ENCODE data around the gene ANKRD16.
"Not testable (repeated sequence)": the region's sequence is repeated elsewhere in the genome, so short reads cannot be mapped to it uniquely, and the experiment has no call there.

Gene ANKRD16

DNA sequence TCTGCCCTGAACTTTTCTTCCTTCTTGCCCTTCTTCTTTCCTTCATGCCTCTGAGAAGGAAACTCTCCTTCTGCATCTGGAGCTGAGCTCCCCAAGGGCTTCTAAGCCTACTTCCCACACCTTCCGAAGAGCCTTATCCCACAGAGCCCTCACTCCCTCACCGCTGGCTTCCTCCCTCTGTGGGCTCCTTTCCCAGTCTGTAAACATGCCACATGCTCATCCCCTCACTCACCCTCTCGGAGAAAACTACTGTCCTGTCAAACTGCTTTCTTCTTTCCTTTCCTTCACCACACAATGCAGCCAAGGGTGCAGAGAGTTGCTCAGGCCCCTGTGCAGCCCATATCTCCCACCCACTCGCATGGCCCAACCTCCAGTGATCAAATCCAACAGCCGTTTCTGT lies 18.1 kb downstream of the ANKRD16 start:
- no peak for DNase-seq

DNA sequence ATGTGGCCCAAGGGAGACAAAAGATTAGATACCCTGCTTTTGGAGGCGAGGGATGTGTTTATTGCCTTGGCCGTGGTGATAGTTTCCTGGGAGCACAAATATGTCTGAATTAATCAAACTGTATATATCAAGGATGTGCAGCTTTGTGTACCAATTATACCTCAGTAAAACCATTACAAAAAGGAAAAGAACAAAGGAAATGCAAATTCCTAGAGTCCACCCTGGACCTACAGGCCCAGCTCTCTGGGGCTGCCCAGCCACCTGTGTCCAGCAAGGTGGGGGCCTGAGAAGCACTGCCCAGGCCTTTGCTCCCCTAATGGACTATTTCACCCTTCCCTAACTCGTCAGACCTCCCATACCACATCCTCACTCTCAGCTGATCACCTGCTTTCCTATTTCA lies 20.5 kb downstream of the ANKRD16 start:
- no peak for DNase-seq

DNA sequence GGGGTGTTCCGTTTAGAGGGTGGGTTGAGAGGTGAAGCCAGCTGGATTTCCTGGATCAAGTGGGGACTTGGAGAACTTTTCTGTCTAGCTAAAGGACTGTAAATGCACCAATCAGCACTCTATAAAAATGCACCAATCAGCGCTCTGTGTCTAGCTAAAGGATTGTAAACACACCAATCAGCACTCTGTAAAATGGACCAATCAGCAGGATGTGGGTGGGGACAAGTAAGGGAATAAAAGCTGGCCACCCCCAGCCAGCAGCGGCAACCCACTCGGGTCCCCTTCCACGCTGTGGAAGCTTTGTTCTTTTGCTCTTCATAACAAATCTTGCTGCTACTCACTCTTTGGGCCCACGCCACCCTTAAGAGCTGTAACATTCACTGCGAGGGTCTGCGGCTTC lies 21.3 kb downstream of the ANKRD16 start:
- DNase-seq = not testable (repeated sequence)

DNA sequence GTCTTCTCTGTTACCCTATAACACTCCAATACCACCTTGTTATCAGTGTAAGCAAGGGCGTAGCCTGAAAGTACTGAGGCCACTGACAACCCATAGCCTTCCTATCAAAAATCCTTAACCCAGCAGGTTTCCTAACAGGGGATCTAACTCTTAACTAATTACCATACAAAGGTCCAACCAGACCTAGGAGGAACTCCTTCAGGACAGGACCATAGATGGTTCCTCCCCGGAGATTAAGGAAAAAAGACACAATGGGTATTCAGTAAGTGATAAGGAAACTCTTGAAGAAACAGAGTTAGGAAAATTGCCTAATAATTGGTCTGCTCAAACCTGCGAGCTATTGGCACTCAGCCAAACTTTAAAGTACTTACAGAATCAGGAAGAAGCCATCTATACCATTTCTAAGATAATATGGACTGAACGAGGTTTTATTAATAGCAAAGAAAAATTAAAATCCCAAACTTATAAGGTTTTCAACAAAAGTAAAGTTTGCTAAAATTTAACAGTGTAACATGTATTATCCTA lies 22.5 kb downstream of the ANKRD16 start:
- DNase-seq = not testable (repeated sequence)

DNA sequence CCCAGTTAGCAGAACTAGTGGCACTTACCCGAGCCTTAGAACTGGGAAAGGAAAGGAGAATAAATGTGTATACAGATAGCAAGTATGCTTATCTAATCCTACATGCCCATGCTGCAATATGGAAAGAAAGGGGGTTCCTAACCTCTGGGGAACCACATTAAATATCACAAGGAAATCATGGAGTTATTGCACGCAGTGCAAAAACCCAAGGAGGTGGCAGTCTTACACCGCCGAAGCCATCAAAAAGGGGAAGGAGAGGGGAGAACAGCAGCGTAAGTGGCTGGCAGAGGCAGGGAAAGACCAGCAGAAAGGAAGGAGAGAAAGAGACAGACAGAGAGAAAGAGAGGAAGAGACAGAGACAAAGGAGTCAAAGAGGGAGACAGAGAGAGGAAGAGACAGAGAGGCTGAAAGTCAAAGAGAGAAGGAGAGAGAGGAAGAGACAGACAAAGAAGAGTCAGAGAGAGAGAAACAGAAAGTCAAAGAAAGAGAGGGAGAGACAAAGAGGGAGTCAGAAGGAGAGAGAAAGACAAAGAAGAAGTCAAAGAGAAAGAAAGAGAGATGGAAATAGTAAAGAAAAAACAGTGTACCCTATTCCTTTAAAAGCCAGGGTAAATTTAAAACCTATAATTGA lies 23.1 kb downstream of the ANKRD16 start:
- not testable (repeated sequence) for DNase-seq

DNA sequence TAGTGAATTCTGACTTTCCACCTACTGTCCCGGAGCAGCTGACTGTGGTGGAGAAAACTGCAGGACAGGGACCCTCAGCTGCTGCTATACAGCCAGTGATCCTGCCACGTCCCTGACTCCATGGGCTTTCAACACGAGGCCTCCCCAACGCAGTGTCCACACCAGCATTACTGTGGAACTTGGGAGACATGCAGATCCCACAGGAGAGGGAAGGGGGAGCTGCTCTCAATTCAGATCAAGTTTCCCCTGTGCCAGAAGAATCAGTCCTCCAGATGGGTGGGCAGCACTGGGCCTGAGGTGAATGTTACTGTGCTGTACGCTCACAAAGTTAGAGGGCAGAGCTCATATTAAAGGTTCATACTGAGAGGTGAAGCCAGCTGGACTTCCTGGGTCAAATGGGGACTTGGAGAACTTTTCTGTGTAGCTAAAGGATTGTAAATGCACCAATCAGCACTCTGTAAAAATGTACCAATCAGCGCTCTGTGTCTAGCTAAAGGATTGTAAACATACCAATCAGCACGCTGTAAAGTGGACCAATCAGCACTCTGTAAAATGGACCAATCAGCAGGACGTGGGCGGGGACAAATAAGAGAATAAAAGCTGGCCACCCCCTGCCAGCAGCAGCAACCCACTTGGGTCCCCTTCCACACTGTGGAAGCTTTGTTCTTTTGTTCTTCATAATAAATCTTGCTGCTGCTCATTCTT lies 26.6 kb downstream of the ANKRD16 start:
- DNase-seq = not testable (repeated sequence)

DNA sequence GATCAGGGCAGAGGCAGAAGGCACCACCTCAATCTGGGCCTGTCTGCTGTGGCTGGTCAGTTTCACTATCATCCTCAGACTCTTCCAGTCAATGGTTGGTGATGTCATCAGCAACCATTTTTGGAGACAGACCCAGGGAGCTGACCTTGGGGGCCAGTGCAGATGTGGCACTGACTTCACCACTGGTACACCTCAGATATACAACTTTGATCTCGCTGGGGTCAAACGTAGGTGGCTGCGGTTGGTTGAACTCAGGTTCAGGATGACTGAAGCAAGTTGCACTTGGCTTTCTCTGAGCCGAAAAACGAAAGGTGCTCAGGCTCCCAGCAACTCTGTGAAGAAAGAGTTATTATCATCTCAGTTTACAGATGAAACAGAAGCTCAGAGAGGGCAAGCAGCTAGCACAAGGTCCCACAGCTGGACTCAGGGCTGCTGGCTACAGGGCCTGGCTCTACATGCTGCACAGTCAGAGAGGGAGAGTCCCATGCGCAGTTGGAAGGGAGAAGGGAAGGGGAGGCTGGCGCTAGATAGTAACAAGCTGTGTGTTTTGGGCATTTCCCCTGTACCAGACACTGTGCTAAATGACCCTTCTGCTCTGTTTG lies 27.2 kb downstream of the ANKRD16 start:
- no peak for DNase-seq

DNA sequence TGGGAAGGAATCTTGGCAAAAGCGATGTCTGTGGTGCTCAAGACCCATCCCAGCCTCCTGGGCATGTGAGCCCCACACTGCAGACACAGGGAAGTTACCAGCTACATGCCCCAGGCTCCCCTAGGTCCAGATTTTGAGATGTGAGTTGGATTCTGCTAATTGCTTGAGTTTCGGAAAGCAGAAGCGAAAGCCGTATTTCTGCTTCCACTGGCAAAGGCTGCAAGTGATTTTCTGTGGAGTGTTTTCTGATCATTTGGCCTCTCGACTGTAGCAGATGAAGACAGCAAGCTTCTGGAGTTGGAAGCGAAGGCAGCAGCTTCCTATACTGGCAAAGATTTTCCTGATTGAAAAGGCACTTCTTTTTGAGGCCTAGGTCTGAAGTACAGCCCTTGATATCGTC lies 29.6 kb downstream of the ANKRD16 start:
- DNase-seq = no peak

DNA sequence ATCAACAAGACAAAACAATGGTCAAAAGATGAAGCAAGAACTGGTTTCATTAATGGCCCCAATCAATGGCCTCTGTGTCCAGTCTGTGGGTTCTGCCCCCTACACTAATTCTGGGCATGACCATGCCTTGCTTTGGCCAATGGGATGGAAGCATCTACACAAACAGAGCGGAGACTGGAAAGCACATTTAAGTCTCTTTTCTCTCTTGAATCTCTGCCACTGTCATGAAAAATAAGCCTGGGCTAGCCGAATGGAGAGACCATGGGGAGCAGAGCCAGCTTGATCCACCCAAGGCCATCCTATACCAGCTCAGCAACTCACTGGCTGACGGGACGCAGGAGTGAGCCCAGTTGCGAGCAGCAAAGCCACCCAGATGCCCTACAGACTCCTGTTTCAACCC lies 30.9 kb downstream of the ANKRD16 start:
- DNase-seq = no peak

DNA sequence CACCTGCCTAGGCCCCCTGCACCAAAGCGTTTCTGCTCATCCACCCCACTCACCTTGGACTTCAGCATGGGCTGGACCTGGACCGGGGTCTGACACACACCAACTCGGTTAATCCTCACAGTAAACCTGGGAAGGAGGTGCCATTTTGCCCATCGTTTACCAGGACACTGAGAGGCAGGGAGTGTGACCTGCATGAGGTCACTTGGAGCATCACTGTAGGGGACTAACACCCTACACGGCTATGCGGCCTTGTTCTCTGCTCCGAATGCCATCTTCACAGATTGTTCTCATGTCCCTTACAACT lies 33.0 kb downstream of the ANKRD16 start:
- DNase-seq = no peak

DNA sequence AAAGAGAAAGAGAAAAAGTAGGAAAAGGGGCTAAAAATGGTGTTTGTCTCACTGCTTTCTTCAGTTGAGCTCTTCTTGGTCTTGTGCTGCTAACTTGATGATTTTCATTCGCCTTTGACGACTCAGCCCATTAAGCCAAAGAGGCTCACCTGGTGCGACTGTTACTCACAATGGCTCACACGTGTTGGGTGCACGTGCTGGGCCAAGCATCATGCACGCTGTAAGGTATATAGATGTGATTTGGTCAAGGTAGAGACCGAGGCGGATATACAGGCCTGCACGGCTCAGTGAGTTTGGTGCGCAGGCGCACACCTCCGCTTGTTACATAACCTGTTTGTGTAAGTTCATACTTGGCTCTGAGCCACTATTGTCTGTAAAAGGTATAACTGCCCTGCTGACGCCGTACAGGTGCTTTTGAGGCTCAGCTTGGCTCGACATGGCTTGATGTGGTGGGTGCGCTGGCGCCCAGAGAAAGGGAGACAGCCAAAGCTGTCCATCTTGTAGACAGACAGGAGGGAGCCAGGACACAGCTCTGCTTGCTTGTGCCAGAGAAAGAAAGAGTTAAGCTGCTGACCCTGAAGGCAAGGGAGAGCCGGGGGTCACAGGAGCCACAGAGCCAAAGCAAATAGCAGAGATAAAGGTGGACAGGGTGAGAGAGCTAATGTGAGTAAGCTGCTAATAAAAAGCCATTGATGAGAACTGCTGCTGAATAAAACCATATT lies 33.6 kb downstream of the ANKRD16 start:
- DNase-seq = no peak

DNA sequence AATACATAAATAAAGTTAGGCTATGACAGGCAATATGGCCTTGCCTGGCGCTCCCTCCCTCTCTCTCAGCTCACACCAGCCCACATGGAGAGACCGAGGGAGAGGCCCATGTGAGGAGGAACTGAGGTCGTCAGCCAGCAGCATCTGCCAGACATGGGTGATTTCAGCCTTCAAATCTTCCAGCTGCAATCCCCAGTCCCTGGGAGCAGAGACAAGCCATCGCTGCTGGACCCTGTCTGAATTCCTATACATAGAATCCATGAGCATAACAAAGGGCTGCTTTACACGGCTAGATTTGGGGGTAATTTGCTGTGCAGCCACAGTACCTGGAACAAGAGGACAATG lies 35.6 kb downstream of the ANKRD16 start:
- no peak for DNase-seq

DNA sequence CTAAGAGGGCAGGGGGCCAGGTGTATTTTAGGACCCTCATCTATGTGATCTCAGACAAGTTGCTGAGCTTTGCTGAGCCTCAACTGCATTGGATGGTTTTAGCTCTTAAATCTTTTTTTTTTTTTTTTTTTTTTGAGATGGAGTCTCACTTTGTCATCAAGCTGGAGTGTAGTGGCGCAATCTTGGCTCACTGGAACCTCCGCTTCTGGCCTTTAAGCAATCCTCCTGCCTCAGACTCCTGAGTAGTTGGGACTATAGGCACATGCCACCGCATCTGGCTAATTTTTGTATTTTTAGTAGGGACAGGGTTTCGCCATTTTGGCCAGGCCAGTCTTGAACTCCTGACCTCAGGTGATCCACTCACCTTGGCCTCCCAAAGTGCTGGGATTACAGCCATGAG lies 43.0 kb downstream of the ANKRD16 start:
- DNase-seq = not testable (repeated sequence)

DNA sequence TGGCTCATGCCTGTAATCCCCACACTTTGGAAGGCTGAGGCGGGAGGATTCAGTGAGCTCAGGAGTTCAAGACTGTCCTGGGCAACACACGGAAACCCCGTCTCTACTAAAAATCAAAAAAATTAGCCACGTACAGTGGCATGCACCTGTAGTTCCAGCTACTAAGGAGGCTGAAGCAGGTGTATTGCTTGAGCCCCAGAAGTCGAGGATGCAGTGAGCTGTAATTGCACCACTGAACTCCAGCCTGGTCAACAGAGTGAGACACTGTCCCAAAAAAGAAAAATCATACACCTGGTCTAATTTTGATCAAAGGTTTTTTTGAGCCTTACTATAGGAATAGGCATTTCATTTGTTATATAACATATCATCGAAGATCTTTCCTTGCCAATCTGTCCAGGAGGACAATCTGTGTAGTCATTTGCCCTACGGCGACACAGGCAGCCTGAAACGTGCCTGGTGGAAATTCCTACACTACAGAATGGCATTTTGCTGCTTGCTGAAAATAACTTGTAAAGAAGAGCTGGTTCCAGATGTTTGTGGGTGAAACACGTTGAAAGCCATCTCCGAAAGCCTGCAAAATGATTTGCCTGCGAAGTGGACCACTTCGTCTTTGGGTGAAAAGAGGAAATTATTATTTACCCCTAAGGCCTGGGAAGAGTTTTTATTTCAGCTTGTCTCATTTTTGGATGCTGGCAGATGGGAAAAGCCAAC lies 45.2 kb downstream of the ANKRD16 start:
- DNase-seq = no peak

DNA sequence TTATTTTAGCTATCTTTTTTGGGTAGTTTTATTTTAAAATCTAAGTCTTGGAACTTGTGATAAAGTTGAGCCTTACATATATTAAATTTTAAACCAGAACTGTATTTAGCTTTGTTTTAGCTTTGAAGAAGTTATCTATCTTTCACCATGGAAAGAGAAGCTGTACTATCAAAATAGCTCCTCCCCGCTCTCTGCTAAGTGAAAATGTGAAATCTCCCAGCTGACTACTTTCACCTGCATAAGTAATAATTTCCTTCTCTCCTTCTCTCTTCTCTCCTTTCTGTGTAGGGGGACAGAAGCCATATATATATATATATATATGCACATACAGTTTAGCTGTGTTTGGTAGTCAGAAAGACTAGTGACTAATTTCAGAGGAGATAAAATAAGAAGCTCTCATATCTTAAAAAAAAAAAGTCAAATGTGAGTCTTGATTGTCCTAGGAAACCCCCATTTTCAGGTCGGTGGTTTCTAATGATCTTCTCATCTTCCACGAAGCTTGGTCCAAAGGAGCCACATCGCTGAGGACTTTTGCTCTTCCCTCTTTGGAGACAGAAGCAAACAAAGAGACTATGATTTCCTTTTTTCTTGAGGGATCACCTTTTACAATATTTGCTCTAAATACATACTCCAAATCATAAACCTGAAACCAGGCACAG lies 45.9 kb downstream of the ANKRD16 start:
- DNase-seq = no peak

DNA sequence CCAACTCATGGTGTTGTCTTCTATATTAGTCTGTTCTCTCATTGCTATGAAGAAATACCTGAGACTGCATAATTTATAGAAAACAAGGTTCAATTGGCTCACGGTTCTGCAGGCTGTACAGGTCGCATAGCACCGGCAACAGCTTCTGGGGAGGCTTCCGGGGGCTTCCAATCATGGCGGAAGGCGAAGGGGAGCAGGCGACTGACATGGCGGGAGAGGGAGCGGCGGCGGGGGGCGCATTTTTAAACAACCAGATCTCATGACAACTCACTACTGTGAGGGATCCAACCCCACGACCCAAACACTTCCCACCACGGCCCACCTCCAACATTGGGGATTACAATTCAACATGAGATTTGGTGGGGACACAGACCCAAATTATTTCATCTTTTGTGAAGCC lies 47.7 kb downstream of the ANKRD16 start:
- DNase-seq = no peak

DNA sequence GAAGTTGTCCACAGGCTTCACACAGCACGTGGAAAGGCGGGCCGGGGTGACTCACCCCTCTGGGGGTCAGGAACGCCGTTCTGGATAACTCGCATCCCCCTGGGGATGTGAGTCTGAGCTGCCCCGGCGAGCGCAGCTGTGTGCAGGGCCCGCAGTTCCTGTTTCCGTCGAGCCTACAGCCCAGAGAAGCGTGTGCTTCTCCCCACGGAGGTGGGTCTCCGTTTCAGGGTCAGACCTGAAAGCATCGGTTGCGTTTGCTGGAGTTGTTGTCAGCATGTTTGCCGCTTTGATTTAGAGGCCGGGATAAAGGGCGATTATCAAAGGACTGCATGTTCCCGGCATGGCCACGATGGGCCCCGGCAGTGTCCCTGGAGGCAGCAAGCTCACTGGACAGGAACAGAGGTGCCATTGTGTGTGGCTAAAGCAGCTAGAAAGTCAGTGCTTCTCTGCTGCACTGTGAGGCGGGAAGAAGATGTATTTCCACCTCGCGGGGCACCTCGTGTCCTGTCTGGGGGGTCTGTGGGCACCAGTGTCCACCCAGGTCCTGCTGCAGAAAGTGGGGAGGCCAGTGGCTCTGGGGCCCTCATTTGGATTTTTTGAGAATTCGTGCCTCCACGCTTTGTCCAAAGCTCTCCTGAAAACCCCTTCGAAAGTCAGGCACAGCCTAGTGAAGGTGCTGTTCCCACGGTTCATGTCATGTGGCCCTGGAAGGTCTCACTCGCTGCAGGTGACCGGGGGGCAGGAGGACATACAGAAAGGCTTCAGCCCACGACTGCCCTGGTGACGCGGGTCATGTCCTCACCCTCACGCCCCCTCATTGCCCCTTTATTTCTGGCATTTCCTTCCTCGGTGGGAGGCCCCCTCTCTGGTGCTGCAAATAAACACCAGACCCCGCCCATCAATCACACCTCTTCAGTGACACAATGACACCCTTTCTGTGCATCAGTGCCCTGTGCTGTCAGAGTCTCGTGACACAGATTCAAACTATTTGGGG lies 49.1 kb downstream of the ANKRD16 start:
- no peak for DNase-seq

DNA sequence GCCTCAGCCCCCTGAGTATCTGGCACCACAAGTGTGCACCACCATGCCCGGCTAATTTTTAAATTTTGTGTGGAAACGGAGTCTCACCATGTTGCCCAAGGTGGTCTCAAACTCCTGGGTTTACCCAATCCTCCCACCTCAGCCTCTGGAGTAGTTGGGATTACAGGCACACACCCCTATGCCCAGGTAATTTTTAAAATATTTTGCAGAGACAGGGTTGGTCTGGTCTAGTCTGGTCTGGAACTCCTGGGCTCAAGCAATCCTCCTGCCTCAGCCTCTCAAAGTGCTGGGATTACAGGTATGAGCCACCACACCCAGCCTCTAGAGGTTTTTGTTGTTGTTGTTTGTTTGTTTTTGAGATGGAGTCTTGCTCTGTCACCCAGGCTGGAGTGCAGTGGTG lies 53.5 kb downstream of the ANKRD16 start:
- DNase-seq = not testable (repeated sequence)

DNA sequence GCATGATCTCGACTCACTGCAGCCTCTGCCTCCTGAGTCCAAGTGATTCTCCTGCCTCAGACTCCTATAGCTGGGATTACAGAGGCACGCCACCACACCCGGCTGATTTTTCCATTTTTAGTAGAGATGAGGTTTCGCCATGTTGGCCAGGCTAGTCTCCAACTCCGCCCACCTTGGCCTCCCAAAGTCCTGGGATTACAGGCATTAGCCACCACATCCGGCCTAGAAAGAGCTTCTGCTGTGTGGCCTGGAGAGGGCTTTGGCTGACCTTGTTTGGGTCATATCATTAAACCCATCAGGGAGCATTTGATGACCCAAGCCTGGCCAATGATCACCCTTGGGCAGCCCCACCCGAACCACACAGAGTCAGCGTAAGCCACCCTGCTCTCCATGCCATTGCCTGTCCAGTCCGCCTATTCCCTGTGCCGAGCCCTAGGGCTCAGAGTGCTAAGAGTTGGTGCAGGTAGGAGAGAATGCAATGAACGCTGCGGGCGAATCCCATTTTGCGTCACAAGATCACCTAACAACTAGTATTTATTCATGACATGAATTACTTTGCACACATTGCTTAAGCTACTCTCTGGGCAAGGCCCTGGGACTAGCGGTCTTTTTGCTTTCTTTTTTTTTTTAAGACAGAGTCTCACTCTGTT lies 54.1 kb downstream of the ANKRD16 start:
- no peak for DNase-seq

DNA sequence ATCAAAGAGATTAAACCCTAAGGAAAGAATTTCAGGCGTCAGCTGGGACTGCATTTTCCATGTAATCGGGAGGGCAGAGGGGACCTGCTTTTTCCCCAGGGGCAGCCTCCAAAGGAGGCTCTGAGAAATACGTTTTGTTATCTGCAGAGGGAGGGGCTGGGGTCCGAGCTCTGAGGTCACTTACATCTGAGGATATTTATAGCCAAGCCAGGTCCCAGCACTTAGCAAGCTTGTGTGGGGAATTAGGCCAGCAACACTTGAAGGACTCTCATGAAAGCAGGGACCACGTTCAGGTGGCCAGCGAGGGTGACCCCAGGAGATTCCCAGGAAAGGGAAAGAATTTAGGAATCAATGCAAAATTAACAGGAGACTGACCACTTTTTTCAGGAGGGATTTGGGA lies 55.9 kb downstream of the ANKRD16 start:
- DNase-seq = no peak

DNA sequence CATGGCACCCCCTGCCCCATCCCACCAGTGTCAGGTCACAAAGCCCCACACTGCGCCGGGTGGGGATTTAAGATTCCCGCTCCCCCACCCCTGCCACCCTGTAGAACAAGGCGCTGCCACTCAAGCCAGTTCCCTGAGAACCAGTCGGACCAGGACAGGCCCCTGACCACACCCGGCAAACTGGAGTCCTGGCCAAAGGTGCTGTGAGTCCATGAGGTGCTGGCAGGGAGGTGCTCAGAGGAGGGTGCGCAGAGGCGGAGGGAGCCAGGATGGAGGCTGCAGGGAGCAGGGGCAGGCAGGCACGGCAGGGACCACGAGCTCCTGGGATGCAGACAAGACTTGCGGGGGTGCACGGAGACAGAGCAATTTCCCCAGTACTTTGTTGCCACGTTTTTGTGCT lies 56.7 kb downstream of the ANKRD16 start:
- DNase-seq = no peak
